SU-DHL-6 (cell line): ENCODE data around the gene ANKRD66.

Experiments
- EZH2phosphoT487 ChIP-seq: fragments of 200-600 bp; sonication (generic), shearing (Covaris generic); conservative IDR thresholded peaks from 2 replicates; pipeline ENCODE4 v1.6.1; 2018; ENCODE audit warnings: mild to moderate bottlenecking, antibody characterized with exemption, low read length, moderate library complexity, mixed read lengths
- TF ChIP-seq, protein P1 (sequence below): fragments of 200-600 bp; sonication (generic); IDR thresholded peaks from one replicate; pipeline ENCODE4 v1.5.1; 2017; ENCODE audit warnings: antibody characterized with exemption, mild to moderate bottlenecking, low read length, moderate library complexity; ENCODE audit not compliant: insufficient read depth, poor library complexity, severe bottlenecking

DNA sequence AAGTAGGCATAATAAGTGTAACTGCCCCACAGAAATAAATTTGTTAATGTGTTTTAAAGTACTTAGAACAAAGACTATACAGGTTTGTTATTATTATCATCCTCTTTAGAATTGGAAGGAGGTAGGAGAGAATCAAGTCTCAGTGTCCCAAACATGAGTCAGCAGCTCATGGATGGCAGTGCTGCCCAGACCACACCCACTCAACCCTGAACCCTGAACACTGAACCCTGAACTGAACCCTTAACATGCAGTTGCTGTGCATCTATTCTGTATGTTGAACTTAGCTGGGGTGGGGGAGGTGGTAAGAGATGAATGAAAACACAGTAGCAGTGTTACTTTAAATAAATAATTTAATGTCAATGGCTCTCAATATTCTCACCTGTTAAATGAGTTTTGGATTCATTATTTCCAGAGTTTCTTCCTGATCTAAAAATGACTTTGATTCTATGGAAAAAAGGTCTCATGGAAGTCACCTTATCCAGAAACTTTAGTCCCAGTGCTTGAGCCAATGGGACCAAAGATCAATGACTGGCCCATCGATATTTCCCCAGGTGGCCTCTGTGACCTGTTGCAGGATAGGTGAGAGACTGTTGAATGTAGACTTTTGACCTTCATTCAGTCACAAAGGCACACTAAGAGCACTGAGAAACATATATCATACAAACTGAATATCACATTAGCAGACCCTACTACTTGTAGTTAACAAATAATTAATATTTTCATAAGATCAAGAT lies 3.1 kb upstream of the ANKRD66 start:
- TF ChIP-seq, protein P1, sequence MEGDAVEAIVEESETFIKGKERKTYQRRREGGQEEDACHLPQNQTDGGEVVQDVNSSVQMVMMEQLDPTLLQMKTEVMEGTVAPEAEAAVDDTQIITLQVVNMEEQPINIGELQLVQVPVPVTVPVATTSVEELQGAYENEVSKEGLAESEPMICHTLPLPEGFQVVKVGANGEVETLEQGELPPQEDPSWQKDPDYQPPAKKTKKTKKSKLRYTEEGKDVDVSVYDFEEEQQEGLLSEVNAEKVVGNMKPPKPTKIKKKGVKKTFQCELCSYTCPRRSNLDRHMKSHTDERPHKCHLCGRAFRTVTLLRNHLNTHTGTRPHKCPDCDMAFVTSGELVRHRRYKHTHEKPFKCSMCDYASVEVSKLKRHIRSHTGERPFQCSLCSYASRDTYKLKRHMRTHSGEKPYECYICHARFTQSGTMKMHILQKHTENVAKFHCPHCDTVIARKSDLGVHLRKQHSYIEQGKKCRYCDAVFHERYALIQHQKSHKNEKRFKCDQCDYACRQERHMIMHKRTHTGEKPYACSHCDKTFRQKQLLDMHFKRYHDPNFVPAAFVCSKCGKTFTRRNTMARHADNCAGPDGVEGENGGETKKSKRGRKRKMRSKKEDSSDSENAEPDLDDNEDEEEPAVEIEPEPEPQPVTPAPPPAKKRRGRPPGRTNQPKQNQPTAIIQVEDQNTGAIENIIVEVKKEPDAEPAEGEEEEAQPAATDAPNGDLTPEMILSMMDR = no peak
- no peak for TF ChIP-seq EZH2phosphoT487
